NCI-H748 (cell line): Measurements from ENCODE around the gene GPR4.
"Not testable (repeated sequence)": the region's sequence is repeated elsewhere in the genome, so short reads cannot be mapped to it uniquely, and the experiment has no call there.

Experiments used
- DNase-seq: peaks from one replicate; lab custom pipeline; 2025; ENCODE audit not compliant: unreplicated experiment; lab: John Stamatoyannopoulos, UW

Gene GPR4

GRCh38 chr19:45623984-45624383 lies 22.0 kb upstream of the GPR4 start:
- no peak for DNase-seq

DNA sequence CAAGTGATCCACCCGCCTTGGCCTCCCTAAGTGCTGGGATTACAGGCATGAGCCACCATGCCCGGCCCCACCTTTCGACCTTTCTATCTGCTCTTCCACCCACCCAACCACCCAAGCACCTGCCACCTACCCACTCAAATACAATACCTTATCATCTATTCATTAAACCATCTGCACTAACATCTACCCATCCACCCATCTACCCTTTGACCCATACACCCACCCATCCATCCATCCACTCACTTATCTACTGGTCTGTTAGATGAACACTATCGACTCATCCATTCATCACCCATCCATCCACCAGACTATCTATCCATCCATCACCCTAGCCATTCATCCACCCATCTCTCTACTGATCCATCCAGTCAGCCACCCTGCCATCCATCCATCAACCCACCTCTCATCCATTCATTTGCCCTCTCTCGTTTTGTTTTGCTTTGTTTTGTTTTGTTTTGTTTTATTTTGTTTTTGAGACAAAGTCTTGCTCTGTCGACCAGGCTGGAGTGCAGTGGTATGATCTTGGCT lies 20.0 kb upstream of the GPR4 start:
- DNase-seq: no peak

DNA sequence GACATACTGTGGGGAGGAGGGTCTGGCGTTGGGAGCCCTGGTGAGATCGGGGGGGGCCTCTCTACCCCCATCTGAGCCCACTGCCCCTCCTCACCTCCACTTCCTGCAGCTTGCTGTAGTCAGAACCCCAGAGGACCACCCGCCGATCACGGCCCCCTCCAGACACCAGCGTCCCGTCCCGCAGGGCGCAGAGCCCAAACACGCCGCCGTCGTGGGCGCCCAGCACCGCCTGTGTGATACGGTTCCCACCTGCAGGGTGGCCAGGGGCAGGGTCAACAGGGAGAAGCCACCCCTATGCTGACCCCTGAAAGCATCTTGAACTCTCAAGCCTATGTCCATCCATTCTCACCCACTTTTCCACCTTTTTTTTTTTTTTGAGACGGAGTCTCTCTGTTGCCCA lies 19.4 kb upstream of the GPR4 start:
- DNase-seq: no peak

DNA sequence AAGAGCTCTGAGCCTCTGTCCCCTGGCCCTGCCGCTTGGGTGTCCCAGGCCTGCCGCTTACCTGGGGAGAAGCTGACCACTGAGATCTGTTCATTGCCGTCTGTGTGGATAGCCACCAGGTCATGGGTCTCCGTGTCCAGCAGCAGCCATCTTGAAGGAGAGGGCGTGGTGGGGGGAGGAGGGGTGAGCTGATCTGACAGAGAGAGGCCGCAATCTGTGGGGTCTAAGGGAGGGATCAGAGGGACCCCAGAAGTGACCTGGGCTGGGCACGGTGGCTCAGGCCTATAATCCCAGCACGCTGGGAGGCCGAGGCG lies 14.6 kb upstream of the GPR4 start:
- no peak for DNase-seq

GRCh38 chr19:45615795-45616703 lies 14.0 kb upstream of the GPR4 start:
- DNase-seq: peak; percentile 74

DNA sequence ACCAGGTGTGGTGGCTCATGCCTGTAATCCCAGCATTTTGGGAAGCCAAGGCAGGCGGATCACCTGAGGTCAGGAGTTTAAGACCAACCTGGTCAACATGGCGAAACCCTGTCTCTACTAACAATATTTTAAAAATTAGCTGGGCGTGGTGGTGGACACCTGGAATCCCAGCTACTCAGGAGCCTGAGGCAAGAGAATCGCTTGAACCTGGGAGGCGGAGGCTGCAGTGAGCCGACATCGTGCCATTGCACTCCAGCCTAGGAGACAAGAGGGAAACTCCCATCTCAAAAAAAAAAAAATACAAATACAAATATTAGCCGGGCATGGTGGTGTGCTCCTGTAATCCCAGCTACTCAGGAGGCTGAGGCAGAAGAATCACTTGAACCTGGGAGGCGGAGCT lies 13.0 kb upstream of the GPR4 start:
- not testable (repeated sequence) for DNase-seq

GRCh38 chr19:45613926-45614725 lies 12.1 kb upstream of the GPR4 start:
- no peak for DNase-seq

GRCh38 chr19:45608948-45609347 lies 6.9 kb upstream of the GPR4 start:
- no peak for DNase-seq

DNA sequence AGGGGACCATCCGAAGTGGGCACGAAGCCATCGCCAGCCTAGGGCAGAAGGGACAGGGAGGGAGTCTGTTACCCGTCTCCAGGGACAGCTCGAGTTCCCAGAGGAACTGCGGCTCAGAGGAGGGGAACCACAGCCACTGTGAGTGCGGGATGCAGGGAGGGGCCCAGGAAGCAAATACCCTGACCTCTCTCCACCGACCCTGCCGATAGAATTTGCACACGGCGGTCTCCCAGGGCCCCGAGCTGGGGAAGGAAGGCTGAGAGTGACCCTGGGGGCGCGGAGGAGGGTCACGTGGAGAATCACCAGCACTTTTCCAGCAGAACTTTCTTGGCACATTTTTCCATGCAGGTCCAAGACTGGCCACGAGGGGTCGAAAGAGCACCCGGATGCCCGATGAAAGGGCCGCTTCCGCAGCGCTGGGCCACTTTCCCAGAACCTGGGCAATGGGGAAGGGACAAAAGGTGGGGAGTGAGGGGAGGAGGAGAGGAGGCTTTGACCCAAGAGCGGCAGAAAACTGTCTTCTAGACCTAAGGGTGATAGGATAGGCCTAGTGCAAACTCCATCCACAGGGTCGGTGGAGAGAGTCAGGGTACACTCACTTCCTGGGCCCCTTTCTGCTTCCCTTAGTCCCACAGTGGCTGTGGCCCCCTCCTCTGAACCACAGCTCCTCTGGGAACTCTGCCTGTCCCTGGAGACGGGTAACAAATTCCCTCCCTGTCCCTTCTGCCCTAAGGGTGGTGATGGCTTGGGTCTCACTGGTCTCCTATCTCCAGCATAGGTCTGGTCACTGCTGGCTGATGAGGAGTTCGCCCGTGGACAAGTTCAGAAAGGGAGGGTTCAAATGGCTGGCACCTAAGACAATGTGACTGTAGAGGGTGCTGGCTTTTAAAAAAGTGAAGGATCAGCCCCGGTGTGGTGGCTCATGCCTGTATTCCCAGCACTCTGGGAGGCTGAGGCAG lies 5.3 kb upstream of the GPR4 start:
- peak; percentile 62 for DNase-seq

GRCh38 chr19:45601115-45601514 lies 897 bp downstream of the GPR4 start:
- no peak for DNase-seq

DNA sequence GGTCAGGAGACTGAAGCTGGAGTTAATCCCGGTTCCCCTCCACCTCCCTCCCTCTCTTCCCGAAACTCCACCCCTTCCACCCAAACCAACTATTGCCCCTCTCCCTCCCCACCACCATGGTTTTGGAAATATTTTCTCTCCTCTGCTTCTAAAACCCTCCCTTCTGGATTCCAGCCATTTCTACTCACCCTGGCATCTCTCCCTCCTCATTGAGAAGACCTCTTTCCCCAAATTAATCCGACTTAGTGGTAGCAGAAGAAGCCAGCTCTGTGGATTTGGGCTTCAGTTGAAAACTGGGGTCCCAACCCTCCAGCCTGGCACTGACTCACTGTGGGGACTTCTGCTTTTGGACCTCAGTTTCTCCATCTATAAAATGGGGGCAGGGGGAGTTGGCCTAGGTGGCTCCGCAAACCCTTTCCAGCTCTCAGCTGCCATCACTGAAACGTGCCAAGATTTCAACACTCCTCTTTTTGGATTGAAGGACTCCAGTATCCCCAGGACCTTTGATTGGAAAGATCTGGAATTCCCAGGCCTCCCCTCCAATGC lies 1.6 kb downstream of the GPR4 start:
- no peak for DNase-seq

GRCh38 chr19:45599286-45599685 lies 2.7 kb downstream of the GPR4 start:
- no peak for DNase-seq

DNA sequence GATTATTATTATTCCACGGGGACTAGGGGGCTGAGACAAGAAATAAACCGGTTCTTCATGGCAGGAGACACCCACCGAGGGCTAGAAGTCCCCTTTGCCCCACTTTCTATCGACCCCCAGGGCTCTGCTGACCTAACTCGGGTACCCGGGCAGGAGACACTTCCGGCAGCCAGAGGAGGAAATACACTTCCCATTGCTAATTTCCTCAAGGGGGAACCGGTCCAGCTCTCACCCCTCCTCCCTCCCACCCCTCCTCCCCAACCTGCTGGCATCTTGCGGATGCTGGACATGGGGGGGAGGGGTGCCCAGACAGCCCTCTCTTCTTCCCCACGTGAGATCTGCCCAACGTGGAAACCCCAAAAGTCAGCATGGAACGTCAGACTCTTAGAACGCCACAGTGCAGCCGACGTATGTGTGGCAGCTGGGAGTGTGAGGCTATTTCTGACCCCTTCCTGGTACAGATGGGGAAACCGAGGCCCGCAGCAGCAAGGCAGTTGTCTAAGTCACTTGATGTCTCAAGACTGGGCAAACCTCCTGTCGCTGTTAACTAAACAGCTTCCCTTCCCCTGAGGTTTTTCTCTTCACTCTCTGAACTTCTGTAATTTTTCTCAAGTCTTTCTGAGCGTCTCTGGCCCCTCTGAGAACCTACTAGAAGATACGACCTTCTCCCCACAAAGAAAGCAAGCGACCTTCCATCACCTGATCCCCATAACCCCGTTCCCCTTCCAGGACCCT lies 3.6 kb downstream of the GPR4 start:
- no peak for DNase-seq

GRCh38 chr19:45597425-45598111 lies 4.4 kb downstream of the GPR4 start:
- DNase-seq: no peak

DNA sequence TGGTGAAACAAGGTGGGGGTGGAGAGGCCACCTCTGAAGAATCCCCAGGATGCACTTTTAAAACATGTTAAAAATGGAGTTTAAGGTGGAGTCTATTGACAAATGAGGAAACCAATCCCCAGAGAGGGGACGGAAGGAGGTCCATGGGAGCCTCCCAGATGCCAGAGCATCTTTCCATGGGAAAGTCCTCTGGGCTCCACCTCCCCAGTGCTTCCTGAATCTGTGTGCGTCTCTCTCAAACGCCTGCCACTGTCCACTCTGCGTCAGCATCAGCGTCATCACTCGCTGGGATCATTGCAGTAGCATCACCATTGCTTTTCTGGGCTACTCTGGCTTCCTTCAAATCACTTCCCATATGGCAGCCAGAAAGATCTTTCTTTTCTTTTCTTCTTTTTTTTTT lies 6.2 kb downstream of the GPR4 start:
- no peak for DNase-seq

DNA sequence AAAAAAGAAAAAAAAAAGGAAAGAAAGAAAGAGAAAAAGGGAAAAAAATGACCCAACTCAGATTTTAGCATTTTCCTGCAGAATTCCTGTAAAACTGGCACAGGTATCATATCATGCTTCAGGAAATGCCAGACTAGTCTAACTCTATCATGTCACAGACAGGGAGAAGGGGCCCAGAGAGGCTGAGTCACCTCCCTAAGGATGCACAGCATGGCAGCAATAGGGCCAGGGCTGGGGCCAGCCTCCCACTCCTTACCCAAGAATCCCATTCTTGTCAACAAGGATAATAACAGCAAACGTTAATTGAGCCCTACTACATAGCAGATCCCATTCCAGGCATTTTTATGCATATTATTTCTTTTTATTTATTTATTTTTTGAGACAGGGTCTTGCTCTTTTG lies 8.5 kb downstream of the GPR4 start:
- no peak for DNase-seq

- DNase-seq: no peak
These were observed 9.6 kb downstream of the GPR4 start for GRCh38 chr19:45592366-45592765.

- DNase-seq: no peak
These were observed 10.4 kb downstream of the GPR4 start for GRCh38 chr19:45591638-45592005.

DNA sequence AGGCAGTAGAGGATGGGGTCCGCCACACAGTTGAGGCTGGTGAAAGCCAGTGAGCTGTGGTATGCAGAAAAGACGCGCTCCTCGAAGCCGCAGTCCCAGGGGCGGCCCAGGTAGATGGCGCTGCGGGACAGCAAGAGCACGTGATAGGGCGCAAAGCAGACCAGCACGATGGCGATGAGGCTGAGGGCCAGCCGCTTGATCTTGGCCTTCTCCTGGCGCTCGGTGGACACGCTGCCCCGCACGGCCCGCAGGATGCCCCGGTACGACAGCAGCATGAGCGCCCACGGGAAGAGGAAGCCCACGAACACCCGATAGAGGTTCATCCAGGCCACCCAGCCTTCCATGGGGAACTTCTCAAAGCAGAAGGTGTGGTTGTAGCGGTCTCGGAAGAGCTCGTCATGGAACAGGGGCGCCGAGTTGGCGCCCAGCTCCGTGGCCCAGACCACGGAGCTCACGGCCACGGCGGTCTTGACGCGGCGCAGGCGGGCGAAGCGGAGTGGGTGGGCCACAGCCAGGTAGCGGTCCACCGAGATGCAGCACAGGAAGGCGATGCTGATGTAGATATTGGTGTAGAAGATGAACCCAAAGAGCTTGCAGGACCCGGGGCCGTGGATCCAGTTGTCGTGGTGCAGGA lies 10.9 kb downstream of the GPR4 start:
- DNase-seq: peak; percentile 43
